GM18511 (cell line): ENCODE data around the gene PCP2.

Experiments used
- ATAC-seq: cut with Tn5 transposase; IDR thresholded peaks from one replicate; pipeline ENCODE4 v1.9.1; 2021; ENCODE audit warnings: mild to moderate bottlenecking, moderate library complexity; ENCODE audit not compliant: unreplicated experiment

The PCP2 gene

DNA sequence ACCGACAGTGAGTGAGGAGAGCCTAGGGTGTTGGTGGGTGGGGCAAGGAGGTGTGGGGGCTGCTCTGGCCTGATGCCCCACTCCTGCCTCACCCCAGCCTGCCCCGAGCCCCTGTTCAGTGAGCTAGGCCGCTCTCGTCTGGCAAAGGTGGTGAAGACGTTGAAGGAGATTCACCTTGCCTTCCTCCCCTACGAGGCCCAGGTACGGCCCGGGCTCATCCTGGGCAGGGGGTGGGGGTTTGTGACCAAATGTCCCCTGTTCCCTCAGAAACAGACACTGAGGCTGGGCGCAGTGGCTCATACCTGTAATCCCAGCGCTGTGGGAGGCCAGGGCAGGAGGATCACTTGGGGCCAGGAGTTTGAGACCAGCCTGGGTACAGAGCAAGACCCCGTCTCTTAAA, 7.3 kb upstream of the PCP2 start:
- no peak for ATAC-seq

DNA sequence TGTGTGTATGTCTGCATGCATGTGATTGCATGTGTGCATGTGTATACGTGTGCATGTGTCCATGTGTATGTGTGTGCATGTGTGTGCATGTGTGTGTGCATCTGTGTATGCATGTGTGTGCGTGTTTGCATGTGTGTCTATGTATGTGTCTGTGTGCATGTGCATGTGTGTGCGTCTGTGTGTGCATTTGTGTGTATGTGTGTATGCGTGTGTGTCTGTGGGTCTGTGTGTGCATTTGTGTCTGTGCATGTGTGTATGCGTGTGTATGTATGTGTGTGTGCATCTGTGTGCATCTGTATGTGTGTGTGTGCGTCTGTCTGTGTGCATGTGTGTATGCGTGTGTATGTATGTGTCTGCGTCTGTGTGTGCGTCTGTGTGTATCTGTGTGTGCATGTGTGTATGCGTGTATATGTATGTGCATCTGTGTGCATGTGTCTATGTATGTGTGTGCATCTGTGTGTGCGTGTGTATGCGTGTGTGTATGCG, 6.4 kb upstream of the PCP2 start:
- ATAC-seq = no peak

DNA sequence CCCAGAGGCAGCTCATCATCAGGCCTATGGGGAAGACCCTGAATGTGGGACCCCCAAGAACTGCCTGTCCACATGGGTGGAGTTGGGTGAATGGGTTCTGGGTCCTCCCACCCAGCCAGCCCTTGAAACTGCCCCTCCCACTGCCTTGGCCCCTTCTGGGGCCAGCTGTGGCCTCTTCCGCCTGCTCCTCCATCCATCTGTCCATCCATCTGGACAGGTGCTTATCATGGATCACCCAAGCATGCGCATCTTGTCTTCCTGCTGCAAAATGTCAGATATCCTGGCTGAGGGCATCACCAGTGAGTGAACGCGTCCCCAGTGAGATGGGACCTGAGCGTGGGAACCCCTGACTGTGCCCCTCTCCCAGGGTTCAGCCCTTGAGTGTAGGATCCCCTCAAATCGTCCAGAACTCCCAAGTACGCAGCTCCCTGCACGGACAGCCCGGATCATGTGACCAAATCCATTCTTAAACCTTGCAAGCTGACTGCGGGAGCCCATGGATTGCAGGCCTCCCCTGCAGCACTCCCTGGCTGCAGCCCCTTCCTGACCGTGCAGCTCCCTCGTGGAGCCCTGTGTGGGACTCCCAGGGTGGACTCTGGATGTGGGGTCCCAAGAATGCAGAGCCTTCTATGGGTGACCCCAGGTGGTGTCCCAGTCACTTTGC, 5.4 kb upstream of the PCP2 start:
- ATAC-seq = no peak

DNA sequence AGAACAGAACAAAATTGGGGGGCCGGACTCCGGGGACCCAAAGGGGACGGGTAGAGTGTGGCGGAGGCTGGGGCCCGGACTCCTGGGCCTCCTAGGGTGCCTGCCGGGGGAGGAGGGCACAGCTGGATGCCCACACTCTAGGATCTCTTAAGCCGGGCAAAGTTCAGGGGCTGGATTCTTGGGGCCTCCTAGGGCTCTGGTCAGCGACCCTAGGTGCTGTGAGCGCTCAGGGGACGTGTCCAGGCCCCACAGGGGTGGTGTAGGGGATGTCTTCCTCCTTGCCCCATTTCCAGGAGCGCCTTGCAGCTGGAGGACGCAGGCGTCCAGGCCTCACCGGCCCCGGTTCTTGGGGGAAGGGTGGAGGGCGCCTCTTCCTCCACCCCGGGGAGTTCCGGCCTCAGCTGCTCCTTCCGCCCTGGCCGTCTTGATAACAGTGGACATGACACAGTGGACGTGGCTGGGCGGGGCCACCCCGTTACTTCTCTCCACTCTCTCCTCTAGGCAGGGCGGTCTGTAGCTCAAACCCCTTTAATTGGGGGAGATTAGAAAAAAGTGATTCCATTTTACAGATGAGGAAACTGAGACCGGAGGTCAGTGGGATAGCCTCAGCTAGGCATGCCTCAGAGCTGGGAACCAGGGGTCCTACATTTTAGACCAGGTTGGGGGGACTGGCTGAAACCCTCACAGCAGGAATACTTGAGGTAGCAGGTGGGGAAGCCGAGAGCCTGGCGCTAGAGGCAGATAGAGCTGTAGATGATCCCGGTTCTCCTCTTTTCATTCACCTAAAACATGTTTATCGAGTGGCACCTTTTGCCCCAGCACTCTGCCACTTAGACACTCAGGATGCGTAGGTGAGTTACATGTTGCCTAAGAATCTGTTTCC, 4.1 kb upstream of the PCP2 start:
- peak; percentile 6 for ATAC-seq

DNA sequence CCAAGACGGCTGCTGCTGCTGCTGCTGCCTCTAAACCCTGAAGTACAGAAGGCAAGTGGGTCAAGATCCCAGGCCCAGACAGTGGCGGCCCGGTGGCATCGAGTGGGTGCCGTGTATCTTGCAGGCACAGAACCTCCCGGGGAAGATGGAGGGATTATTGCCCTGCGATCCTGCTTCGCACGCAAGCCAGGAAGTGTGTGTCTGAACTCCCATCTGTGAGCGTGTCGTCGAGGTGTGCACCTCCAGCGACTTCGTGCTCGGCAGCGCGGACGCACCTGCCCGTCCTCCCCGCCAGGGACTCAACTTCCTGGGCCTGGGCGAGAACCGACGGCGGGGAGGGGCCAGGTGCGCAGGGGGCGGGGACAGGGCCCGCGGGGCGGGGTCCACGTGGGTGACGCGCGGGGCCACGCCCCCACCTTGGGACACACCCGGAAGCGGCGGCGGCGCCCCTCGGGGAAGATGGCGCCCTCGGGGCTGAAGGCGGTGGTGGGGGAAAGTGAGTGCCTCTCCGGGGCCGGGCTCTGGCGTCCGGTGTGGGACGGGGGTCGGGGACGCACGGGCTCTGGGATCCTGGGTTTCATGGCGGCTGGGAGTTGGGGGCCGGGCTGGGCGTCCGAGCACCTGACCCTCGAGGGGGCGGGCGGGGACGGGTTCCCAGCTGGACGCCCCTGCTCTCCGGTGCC, 3.3 kb upstream of the PCP2 start, which contains the start of gene STXBP2:
Gene STXBP2 (plus strand): TSS at position 420 of the 683 bp plus-strand sequence. CDS start 40 bp downstream, at position 460.
- peak; percentile 77 for ATAC-seq

DNA sequence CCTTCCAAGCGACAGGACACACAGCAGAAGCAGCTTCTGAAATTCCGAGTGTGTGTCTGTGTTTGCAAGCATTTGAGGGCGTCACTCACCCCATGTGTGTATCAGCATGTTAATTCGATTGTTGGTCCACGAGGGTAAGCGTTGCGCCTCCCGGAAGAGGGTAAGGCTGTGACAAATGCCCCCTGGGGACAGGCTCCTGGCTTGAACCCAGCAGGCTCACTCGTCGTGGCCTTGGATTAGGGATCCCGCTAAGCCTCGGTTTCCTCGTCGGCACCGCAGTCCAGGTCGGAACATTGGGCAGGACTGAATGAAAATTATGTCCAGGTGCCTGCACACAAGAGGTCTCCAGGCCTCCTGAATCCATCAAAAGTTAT, 2.8 kb upstream of the PCP2 start:
- ATAC-seq = no peak

DNA sequence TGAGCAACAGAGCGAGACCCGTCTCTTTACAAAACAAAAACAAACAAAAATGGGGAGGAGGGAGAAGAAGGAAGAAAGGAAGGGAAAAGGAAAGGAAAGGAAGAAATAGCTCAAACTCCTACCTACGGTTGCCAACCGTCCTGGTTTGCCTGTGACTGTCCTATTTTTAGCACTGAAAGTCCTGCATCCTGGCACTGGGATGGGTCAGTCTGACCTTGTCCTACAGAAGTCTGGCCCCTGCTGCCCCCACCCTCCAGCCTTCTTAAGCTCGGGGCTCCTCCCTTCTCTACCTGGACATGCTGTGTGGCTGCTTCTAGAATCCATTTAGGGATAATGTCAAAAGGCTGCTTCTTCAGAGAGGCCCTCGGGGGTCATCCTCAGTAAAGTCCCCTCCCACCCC, 2.2 kb upstream of the PCP2 start:
- ATAC-seq = no peak

DNA sequence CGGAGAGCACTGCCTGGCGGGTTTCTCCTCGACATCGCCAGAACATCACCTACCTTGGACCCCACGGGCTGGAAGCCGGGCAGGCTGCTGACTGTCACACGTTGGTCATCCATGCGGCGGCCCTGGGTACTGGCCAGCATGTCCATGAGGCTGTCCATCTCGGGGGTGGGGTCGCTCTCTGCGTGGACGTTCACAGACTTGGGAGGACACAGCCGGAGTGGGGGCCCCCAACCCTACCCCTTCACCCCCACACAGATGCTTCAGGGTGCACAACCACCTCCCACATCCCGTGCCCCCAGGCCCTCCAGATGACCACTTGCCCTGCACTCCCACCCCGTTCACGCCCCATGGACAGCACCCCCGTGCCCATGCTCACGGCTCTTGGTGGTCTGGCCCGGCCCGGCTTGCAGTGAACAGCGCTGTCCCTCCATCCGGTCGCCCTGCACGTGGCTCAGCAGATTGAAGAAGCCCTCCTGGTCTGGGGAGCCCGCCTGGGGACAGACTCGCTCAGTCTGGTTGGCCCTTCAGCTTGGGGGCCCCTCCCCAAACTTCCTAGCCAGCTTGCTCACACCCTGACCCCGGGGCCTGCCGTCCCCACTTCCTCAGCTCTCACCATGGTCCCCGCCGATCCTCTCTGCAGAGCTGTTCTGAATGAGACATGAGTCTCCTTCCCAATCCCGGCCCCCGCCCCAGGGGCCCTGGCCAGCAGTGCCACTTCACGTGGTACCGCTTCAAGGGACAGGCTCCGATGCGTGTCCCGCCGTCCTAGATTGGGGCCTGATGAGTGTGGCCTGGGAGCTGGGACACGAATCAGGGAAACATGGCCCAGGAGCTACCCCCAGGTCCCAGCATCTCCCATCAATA, 947 bp downstream of the PCP2 start:
- no peak for ATAC-seq

DNA sequence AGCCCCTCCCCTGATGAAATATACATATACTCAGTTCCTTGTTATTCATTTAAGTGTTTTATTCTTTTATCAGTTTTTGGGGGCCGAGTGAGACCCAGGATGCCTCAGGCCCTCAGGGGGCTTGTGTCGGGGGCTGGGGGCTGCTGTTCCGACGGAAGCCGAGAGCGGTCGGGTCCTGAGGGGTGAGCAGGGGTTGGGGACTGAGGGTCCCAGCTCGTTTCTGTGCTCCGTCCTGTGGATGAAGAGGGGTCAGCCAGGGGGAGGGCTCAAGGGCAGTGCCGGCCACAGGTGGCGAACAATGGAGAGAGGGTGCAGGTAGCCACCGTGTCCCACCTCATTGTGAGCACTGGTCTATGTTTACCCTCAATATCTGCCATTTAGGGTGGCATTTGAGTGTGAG, 1.9 kb downstream of the PCP2 start:
- no peak for ATAC-seq

DNA sequence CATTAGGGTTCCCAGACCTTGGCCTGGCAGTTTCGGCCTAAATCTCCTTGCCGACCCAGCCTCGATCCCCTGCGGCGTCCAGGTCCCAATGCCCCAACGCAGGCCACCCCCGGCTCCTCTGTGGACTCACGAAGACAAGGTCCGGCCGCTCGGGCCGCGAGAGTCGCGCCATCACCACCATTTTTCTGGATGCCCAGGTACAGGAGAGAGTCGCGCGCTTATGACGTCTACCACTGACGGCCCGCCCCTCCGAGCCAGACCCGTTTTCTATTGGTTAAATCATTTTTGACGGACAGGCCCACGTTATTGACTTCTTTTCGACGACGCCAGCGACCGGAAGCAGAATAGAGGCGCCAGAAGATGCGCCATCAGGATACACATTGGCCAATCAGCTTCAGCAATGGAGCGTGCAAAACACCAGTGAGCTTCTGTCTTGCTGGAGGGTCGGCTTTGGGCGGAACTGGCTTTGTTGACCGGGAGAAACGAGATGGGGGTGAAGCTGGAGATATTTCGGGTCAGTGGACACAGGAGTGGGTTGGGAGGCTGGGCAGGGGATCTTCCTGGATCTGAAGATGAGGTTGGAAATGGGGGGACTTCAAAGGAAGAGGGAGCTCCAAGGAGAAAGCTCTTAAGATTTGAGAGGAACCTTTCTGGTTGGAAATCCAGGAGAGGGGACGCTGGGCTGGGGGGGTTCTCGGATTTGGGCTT, 4.0 kb downstream of the PCP2 start, which contains the start of the genes PET100 and XAB2:
Gene PET100 (plus strand): TSS at position 447 of the 708 bp plus-strand sequence. CDS start 41 bp downstream, at position 488.
Gene XAB2 (minus strand): TSS at position 199 of the 708 bp plus-strand sequence. CDS start 18 bp downstream, at position 181.
- ATAC-seq = peak; percentile 95

DNA sequence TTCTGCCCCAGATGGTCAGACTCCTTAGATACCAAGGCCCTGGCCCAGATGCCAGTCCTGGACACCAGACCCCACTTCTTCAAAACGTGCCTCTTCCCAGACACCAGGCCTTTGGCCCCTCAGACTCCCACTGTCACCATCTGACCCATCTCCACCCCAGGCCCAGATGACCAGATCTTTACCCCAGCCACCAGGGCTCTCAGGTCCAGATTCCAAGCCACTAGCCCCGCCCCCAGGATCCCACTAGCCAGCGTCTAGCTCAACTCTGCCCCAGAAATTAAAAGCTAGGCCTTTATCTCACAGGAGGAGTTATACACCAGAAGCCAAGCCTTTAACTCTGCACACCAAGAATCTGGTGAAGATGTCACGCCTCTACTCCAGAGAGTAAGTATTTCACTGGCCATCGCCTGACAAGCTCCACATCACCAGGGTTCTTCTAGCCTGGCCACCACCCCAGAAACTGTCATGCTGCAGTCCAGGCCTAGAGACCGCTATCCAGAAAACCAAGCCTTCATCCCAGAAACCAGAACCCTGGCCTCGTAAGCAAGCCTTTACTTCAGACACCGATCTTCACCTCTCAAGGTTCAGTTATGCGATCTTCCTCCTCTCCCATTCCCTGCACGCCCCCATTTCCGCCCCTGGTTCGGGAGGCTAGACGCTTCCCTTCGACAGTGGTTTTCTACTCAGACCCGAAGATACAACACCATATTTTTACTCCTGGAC, 4.8 kb downstream of the PCP2 start:
- no peak for ATAC-seq

DNA sequence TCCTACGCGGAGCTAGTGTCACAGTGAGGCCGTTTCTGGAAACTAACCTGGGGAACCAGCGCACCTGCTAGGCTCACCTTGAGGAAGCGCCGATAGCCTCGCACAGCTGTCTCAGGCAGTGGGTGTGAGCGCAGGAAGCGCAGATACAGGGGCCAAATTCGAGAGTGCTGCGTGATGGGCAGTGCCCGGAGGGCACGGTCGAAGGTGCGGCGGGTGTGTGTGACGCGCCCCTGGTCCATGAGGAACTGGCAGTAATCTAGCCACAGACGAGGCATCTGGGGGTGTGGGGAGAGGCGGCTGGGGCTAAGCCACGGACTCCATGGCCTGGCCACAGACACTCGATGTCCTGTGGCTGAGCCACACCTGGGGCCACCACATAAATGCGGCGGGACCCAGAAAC, 6.4 kb downstream of the PCP2 start:
- no peak for ATAC-seq

DNA sequence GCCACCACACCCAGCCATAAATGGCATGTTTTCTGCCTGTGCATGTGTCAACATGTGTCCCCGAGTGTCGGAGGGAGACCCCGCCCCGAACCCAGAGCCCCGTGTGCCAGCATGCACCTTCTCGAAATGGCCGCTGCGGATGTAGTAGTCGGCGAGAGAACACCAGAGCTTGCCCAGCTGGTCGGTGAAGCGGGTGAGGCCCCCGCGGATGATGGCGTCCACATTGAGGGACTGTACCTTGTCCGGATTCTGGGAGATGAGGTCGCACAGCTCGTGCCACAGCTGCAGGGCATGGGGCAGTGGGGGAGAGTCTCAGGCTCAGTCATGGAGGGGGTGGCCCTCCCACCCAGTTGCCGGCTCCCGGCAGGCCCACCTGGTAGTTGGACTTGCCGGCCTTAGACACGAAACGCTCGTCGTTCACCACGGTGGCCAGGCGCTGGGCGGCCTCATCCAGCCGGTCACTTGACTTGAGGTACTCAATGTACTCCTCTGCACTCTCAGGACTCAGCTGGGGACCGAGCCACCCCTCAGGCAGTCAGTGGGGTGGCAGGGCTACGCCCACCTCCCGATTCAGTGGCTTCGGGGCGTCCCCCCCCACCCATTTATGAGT, 7.7 kb downstream of the PCP2 start:
- no peak for ATAC-seq

DNA sequence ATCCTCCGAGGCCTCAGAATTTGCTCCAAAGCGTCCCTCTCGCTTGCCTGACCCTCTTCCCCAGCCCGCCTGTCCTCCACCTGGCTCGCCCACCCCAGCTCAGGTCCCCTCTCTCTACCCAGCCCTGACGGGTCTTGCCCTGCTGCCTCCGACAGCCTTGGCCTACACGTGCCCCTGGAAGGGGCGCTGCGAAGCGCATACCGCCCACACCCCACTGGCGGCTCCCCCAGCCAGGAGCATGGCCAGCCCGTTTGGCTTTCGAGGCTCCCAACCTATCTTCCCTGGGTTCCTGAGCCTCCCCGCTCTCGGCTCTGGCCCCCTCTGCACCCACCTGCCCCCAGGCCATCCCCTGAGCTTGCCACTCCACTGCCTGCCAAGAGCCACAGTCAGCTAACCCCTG, 8.7 kb downstream of the PCP2 start:
- no peak for ATAC-seq

DNA sequence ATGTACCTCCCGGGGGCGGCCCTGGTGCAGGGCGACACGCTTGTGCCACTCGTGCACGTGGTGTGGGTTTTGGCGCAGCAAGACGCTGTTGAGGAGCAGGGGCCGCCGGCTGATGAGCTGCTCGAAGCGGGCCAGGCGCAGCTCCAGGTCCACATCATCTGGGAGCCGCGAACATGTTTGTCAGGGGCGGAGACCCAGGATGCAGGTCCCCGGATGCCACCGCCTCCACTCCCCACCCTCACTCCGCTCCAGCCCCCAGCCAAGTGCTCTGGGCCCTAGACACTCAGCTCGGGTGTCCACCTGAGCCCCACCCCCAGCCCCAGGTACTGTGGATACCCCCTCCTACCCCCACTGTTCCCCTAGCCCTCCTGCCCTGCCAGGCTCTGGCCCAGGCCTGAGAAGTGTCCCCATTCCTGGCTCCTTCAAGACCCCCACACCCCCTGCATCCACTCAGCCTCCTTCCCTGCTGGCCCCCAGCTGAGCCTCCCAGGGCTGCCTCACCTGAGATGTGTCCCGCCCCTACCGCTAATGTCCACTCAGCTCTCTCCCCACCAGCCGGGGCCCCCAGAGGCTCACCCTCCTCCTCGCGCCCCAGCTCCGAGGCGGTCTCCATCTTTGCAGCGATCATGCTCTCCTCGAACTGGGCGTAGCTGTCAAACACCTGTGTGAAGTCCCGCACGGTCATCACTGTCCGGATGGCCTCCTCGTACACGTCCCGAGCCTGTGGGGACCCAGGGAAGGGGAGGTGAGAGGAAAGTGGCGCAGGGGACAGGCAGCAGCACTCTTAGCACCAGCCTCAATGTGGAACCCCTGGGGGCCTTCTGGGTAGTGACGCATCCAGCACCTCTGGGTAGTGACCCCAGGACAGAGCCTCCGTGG, 9.6 kb downstream of the PCP2 start:
- ATAC-seq = no peak

DNA sequence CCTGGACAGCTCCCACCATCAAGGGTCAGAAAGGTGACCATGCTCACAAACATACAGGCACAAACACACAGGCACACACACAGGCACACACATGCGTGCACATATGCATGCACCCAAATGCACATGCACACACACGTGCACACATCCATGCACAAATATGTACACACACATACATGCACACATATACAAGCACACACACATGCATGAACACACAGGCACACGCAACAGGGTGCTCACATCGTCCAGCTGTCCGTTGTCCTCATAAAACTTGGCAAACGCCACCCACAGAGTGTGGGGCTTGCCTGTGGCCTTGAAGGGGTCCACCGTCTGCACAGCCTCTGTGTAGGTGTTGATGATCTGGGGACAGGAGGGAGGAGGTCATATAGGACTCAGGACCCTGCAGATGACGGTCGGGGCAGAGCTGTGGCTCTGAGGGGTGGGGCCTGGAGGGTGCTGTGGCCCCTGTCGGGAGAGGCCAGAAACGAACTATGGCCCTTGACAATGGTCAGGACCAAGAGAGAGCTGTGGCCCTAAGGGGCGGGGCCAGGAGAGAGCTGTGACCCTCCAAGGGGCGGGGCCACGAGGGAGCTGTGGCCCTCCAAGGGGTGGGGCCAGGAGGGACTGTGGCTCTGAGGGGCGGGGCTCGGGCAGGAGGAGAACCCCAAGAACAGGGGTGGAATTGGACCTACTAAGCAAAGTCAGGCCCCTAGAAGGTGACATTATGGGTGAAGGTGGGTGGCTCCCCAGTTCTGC, 10.4 kb downstream of the PCP2 start:
- ATAC-seq = no peak
